Left colon (tissue), 2 donors: Measurements from ENCODE around the gene MOV10L1. TPM values are rescaled to one million over a fixed set of nuclear protein-coding genes. Genes with fewer than 3 reads are reported as not detected.

Source experiments
- ATAC-seq: fragments of 200-7000 bp; cut with Tn5 transposase; one replicate; pipeline ENCODE4 v1.9.1; 2020; ENCODE audit warnings: mild to moderate bottlenecking, moderate library complexity
- DNase-seq, 2 donors: peaks; one replicate each; pipeline ENCODE4 v3.0.0-alpha.2; 2020
- intact Hi-C, 2 donors: fragments of 100-400 bp; cut with DNase I in 1 of 2; cut with micrococcal nuclease in 1 of 2; formaldehyde crosslinking; loops; one replicate each; pipeline versions ENCODE4 v1.11.2 to v1.14.0; 2022; cut with DNase I, micrococcal nuclease
- long read RNA-seq: library from polyadenylated mRNA; unstranded; transcript quantifications from one replicate; pipeline ENCODE4 v2.0.0, GENCODE V29; 2021
- total RNA-seq, 2 donors: library from RNA; stranded (reverse); fragmentation: NEBNext Ultra II Directional; extraction: Animal tissue kit (Norgen Biotek cat#: 25700); gene quantifications; one replicate each; pipeline ENCODE4 v1.2.1, GENCODE V29; 2021
- donor health status: DM: no; HTN: no; CAD: no.
- donor health status: DM: yes; HTN: yes; CAD: no.

Gene MOV10L1
- total RNA-seq, result under 1 TPM in 1 of 2 donors, not detected in 1; 0.70 TPM
- long read RNA-seq, result 0 reads

- intact Hi-C loops, result no loop called here
- ATAC-seq (no peak), DNase-seq (no peak)
Observed at GRCh38 chr22:50089682-50090411, at the start of gene MOV10L1. TSS of gene MOV10L1 (plus strand) at chr22:50090006. CDS start at chr22:50090089, 83 bp downstream.

- ATAC-seq, result no peak
- intact Hi-C loops, result no loop called here
- no peak for DNase-seq
Observed at GRCh38 chr22:50040717-50041116, 49.1 kb upstream of the MOV10L1 start.

GRCh38 chr22:50041361-50042065 is 48.3 kb upstream of the MOV10L1 start:
- ATAC-seq, result no peak
- no peak for DNase-seq

GRCh38 chr22:50044485-50045118 is 45.2 kb upstream of the MOV10L1 start:
- DNase-seq, result no peak
- intact Hi-C loops, result no loop called here
- no peak for ATAC-seq

More at GRCh38 chr22:50041361-50042065, 48.3 kb upstream of the MOV10L1 start:
- intact Hi-C loops, result no loop called here

GRCh38 chr22:50045211-50046018 is 44.4 kb upstream of the MOV10L1 start:
- ATAC-seq (no peak), DNase-seq (no peak)
- intact Hi-C loops, result no loop called here

GRCh38 chr22:50046019-50046415 is 43.8 kb upstream of the MOV10L1 start:
- no peak for ATAC-seq

GRCh38 chr22:50046481-50047245 is 43.1 kb upstream of the MOV10L1 start:
- intact Hi-C loops, result no loop called here
- DNase-seq, result no peak
- no peak for ATAC-seq

More at GRCh38 chr22:50046019-50046415, 43.8 kb upstream of the MOV10L1 start:
- intact Hi-C loops, result no loop called here
- DNase-seq, result no peak

- DNase-seq (no peak), ATAC-seq (no peak)
- intact Hi-C loops, result no loop called here
Observed at GRCh38 chr22:50047346-50047745, 42.5 kb upstream of the MOV10L1 start.

GRCh38 chr22:50048061-50048765 is 41.6 kb upstream of the MOV10L1 start:
- ATAC-seq (no peak), DNase-seq (no peak)
- intact Hi-C loops, result no loop called here

- intact Hi-C loops, result no loop called here
- DNase-seq (no peak), ATAC-seq (no peak)
Observed at GRCh38 chr22:50048836-50049235, 41.0 kb upstream of the MOV10L1 start.

- ATAC-seq, result no peak
- no peak for DNase-seq
- intact Hi-C loops, result no loop called here
Observed at GRCh38 chr22:50049299-50050195, 40.3 kb upstream of the MOV10L1 start.

GRCh38 chr22:50051930-50052329 is 37.9 kb upstream of the MOV10L1 start:
- DNase-seq, result no peak
- intact Hi-C loops, result no loop called here
- ATAC-seq, result no peak

GRCh38 chr22:50053861-50054260 is 35.9 kb upstream of the MOV10L1 start:
- intact Hi-C loops, result no loop called here
- no peak for DNase-seq
- peak; percentile 54 for ATAC-seq

- ATAC-seq (no peak), DNase-seq (no peak)
- intact Hi-C loops, result no loop called here
Observed at GRCh38 chr22:50056214-50056972, 33.4 kb upstream of the MOV10L1 start.

GRCh38 chr22:50057278-50058060 is 32.3 kb upstream of the MOV10L1 start:
- ATAC-seq, result no peak
- intact Hi-C loops, result no loop called here
- DNase-seq, result no peak
